ENCODE results near the gene SYT2.

GRCh38 chr1:202588503-202589189 is 121.6 kb downstream of the SYT2 start:
- no peak for TF ChIP-seq CTCF (IDR thresholded peaks at IDR 0.05)
- no peak for TF ChIP-seq POLR2A (IDR thresholded peaks at IDR 0.05)
